IMR-90 (cell line): ENCODE results near the gene NEFH. TPM values are rescaled to one million over a fixed set of nuclear protein-coding genes. Genes with fewer than 3 reads are reported as not detected.

Experiments
- ATAC-seq: fragments of 200-7000 bp; cut with Tn5 transposase; 2 replicates; pipeline ENCODE4 v1.9.1; 2020; ENCODE audit warnings: low read depth, mild to moderate bottlenecking, moderate library complexity
- BruUV-seq: library from RNA; stranded (reverse); fragments of 400-500 nt; replicated peaks from 2 replicates; lab custom pipeline; 2021; lab: Mats Ljungman, UMichigan
- CTCF ChIA-PET: fragments of 300-600 bp; formaldehyde crosslinking; extraction: SDS; loops from one replicate; lab custom pipeline; 2021; ENCODE audit warnings: antibody characterized with exemption; lab: Yijun Ruan, JAX
- POLR2A ChIA-PET: fragments of 300-600 bp; sonication (Branson Sonifier 250); formaldehyde crosslinking; loops from one replicate; lab custom pipeline; 2022; ENCODE audit warnings: antibody characterized with exemption; ENCODE audit not compliant: unreplicated experiment; lab: Charles Lee
- DNase-seq: peaks from one replicate; pipeline ENCODE4 v3.0.0; 2013
- H2AFZ ChIP-seq: replicated peaks from 2 replicates; pipeline ENCODE3; 2013; ENCODE audit warnings: low read length, mild to moderate bottlenecking; ENCODE audit not compliant: poor library complexity
- H2AK5ac ChIP-seq: 2 replicates; pipeline ENCODE4 v1.6.1; 2013; ENCODE audit warnings: low read depth, low read length, inconsistent platforms
- H2AK9ac ChIP-seq: replicated peaks from 2 replicates; pipeline ENCODE3; 2013; ENCODE audit warnings: mild to moderate bottlenecking, low read depth, low read length, moderate library complexity; ENCODE audit not compliant: poor library complexity
- H2BK120ac ChIP-seq: 2 replicates; pipeline ENCODE4 v1.6.1; 2013; ENCODE audit warnings: low read depth, low read length, inconsistent platforms
- H2BK15ac ChIP-seq: 3 replicates; pipeline ENCODE4 v1.6.1; 2013; ENCODE audit warnings: low read depth, low read length, inconsistent platforms
- H2BK20ac ChIP-seq: 2 replicates; pipeline ENCODE4 v1.6.1; 2013; ENCODE audit warnings: low read depth, mild to moderate bottlenecking, inconsistent platforms, low read length, moderate library complexity
- H2BK5ac ChIP-seq: 2 replicates; pipeline ENCODE4 v1.6.1; 2013; ENCODE audit warnings: mild to moderate bottlenecking, low read depth, low read length, inconsistent platforms; ENCODE audit not compliant: poor library complexity, severe bottlenecking
- H3K14ac ChIP-seq: replicated peaks from 2 replicates; pipeline ENCODE4 v1.6.1; 2013; ENCODE audit warnings: low read depth, low read length, inconsistent platforms
- H3K18ac ChIP-seq: 2 replicates; pipeline ENCODE4 v1.6.1; 2013; ENCODE audit warnings: low read depth, low read length, control low read depth
- H3K23ac ChIP-seq: 2 replicates; pipeline ENCODE4 v1.6.1; 2013; ENCODE audit warnings: low read depth, low read length, inconsistent platforms
- H3K27ac ChIP-seq: 2 replicates; pipeline ENCODE4 v1.5.1; 2013; ENCODE audit warnings: mild to moderate bottlenecking, control low read depth, low read length; ENCODE audit not compliant: insufficient read depth
- H3K27me3 ChIP-seq: 2 replicates; pipeline ENCODE4 v1.6.1; 2013; ENCODE audit warnings: low read length; ENCODE audit not compliant: control insufficient read depth, insufficient read depth
- H3K36me3 ChIP-seq: 2 replicates; pipeline ENCODE4 v1.6.1; 2013; ENCODE audit warnings: low read length, mixed read lengths; ENCODE audit not compliant: control insufficient read depth, insufficient read depth
- H3K4ac ChIP-seq: 2 replicates; pipeline ENCODE4 v1.6.1; 2013; ENCODE audit warnings: low read depth, low read length, inconsistent platforms
- H3K4me1 ChIP-seq: 2 replicates; pipeline ENCODE4 v1.6.1; 2013; ENCODE audit warnings: low read length, mixed read lengths; ENCODE audit not compliant: control insufficient read depth, insufficient read depth
- H3K4me2 ChIP-seq: 2 replicates; pipeline ENCODE4 v1.6.1; 2013; ENCODE audit warnings: low read depth, mild to moderate bottlenecking, control low read depth, low read length, moderate library complexity
- H3K4me3 ChIP-seq: 2 replicates; pipeline ENCODE4 v1.5.1; 2013; ENCODE audit warnings: low read depth, mild to moderate bottlenecking, control low read depth, low read length, moderate library complexity; ENCODE audit not compliant: insufficient read depth
- H3K56ac ChIP-seq: 2 replicates; pipeline ENCODE4 v1.6.1; 2013; ENCODE audit warnings: low read length, inconsistent platforms; ENCODE audit not compliant: insufficient read depth; ENCODE audit errors: extremely low read depth
- H3K79me1 ChIP-seq, 2 experiments: 2 replicates each; pipeline ENCODE4 v1.6.1; 2013; ENCODE audit warnings: low read length in 2 of 2, inconsistent platforms in 1 of 2, low read depth in 1 of 2
- H3K9ac ChIP-seq: 2 replicates; pipeline ENCODE4 v1.6.1; 2013; ENCODE audit warnings: low read depth, low read length, control low read depth
- H3K9me1 ChIP-seq: 2 replicates; pipeline ENCODE4 v1.6.1; 2013; ENCODE audit warnings: low read length, inconsistent platforms; ENCODE audit not compliant: insufficient read depth
- H3K9me3 ChIP-seq: 2 replicates; pipeline ENCODE4 v1.6.1; 2013; ENCODE audit warnings: low read length; ENCODE audit not compliant: control insufficient read depth, insufficient read depth
- H4K20me1 ChIP-seq: 2 replicates; pipeline ENCODE4 v1.6.1; 2013; ENCODE audit warnings: low read length, inconsistent platforms; ENCODE audit not compliant: insufficient read depth
- H4K5ac ChIP-seq: 2 replicates; pipeline ENCODE4 v1.6.1; 2013; ENCODE audit warnings: mild to moderate bottlenecking, low read depth, low read length, control low read depth
- H4K8ac ChIP-seq, 2 experiments: 2 replicates each; pipeline ENCODE4 v1.6.1; 2013; ENCODE audit warnings: low read depth in 2 of 2, low read length in 2 of 2, control low read depth in 1 of 2, inconsistent platforms in 1 of 2
- H4K91ac ChIP-seq: 2 replicates; pipeline ENCODE4 v1.6.1; 2013; ENCODE audit warnings: low read depth, low read length, inconsistent platforms; ENCODE audit not compliant: insufficient read depth
- BHLHE40 ChIP-seq: fragments of 150-350 bp; IDR thresholded peaks from 2 replicates; pipeline ENCODE4 v1.6.1; 2016; ENCODE audit warnings: mild to moderate bottlenecking, low read depth, low read length
- CEBPB ChIP-seq: IDR thresholded peaks from 2 replicates; pipeline ENCODE4 v1.6.1; 2012; ENCODE audit warnings: low read depth, low read length, improper control_type of control experiment
- CHD1 ChIP-seq: IDR thresholded peaks from 2 replicates; pipeline ENCODE4 v1.6.1; 2012; ENCODE audit warnings: low read depth, low read length, improper control_type of control experiment
- ELK1 ChIP-seq: fragments of 150-350 bp; IDR thresholded peaks from 2 replicates; pipeline ENCODE4 v1.6.1; 2016; ENCODE audit warnings: low read depth, mild to moderate bottlenecking, low read length, moderate library complexity, borderline replicate concordance
- MAFK ChIP-seq: IDR thresholded peaks from 2 replicates; pipeline ENCODE4 v1.6.1; 2012; ENCODE audit warnings: low read depth, low read length, improper control_type of control experiment
- POLR2A ChIP-seq: IDR thresholded peaks from 2 replicates; pipeline ENCODE4 v1.6.1; 2012; ENCODE audit warnings: mild to moderate bottlenecking, low read depth, low read length
- RFX5 ChIP-seq: IDR thresholded peaks from 2 replicates; pipeline ENCODE4 v1.8.0; 2012; ENCODE audit warnings: low read depth, mild to moderate bottlenecking, low read length, moderate library complexity
- SMC3 ChIP-seq: fragments of 150-350 bp; IDR thresholded peaks from 2 replicates; pipeline ENCODE4 v1.6.1; 2016; ENCODE audit warnings: low read depth, mild to moderate bottlenecking, antibody characterized with exemption, low read length, moderate library complexity
- WGBS, 2 experiments: methylation state at CpG; one replicate each; pipeline versions ENCODE4 v1.1.5 to v1.1.7; 2013; ENCODE audit warnings: missing lambda C conversion rate in 2 of 2; ENCODE audit not compliant: insufficient read length in 1 of 2; ENCODE audit errors: extremely low coverage in 2 of 2; 5-methylcytosine and 5-hydroxymethylcytosine counted together
- dilution Hi-C: fragments of 300-500 bp; cut with HindIII; formaldehyde crosslinking; loops from one replicate; pipeline ENCODE4 v1.14.3; 2018; ENCODE audit warnings: low sequenced_read_pairs; ENCODE audit not compliant: unreplicated experiment
- in situ Hi-C: fragments of 300-500 bp; cut with MboI; formaldehyde crosslinking; loops from 3 replicates; pipeline ENCODE4 v1.14.3; 2019; ENCODE audit warnings: low sequenced_read_pairs, inconsistent platforms, mixed read lengths
- intact Hi-C: fragments of 100-400 bp; cut with micrococcal nuclease; formaldehyde crosslinking; loops from 2 replicates; pipeline ENCODE4 v1.10.0; 2022
- polyA plus RNA-seq, 3 experiments: library from polyadenylated mRNA; depleted of rRNA; stranded (reverse); fragments of >200 nt; gene quantifications; 2 replicates each; pipeline ENCODE4 v1.2.3, GENCODE V29; 2012; ENCODE audit warnings: low replicate concordance in 1 of 3
- total RNA-seq: library from RNA; depleted of rRNA; stranded (reverse); fragments of >200 nt; gene quantifications from 2 replicates; pipeline ENCODE4 v1.2.3, GENCODE V29; 2012

The NEFH gene
- total and polyA plus RNA-seq, 2 of the 4 experiments (the other 2 are of a cell fraction) = 1.3 to 2.9 TPM

- 75% methylated on average over 3 of the region's 4 CpGs; no CpG with 5 or more reads in 1 of the 2 experiments for WGBS, 2 experiments
- dilution Hi-C loops = no loop called here
- H3K4me2 ChIP-seq = no peak overlapping the region
- H2BK20ac ChIP-seq = no peak overlapping the region
- H3K23ac ChIP-seq = no peak overlapping the region
- H3K18ac ChIP-seq = no peak overlapping the region
- no peak overlapping the region for H2AK9ac ChIP-seq
- H3K4ac ChIP-seq = no peak overlapping the region
- ATAC-seq (no peak), DNase-seq (no peak)
- no peak overlapping the region for H2AK5ac ChIP-seq
- in situ Hi-C loops = no loop called here
- intact Hi-C loops = no loop called here
- H3K14ac ChIP-seq = no peak overlapping the region
- H3K4me1 ChIP-seq = no peaks in the 10 kb centered on the region
- TF ChIP-seq MAFK = no peak
- no peak for TF ChIP-seq SMC3
- no peak for TF ChIP-seq CEBPB
- TF ChIP-seq ELK1 = no peak
- no peak for TF ChIP-seq RFX5
- TF ChIP-seq POLR2A = no peak
- TF ChIP-seq CHD1 = no peak
- TF ChIP-seq BHLHE40 = no peak
- no peak overlapping the region for H3K56ac ChIP-seq
- no peak overlapping the region for H4K5ac ChIP-seq
- no peak overlapping the region for H4K8ac ChIP-seq
- H2BK15ac ChIP-seq = no peak overlapping the region
- POLR2A ChIA-PET = no interaction called here
- H3K4me3 ChIP-seq = no peak overlapping the region
- no peaks in the 10 kb centered on the region for H4K20me1 ChIP-seq
- H3K9me3 ChIP-seq = no peaks in the 10 kb centered on the region
- H2AFZ ChIP-seq = no peak overlapping the region
- no peaks in the 10 kb centered on the region for H3K36me3 ChIP-seq
- peaks cover 16% of the 10 kb centered on the region for H3K27me3 ChIP-seq
- H3K9me1 ChIP-seq = no peaks in the 10 kb centered on the region
- CTCF ChIA-PET = no interaction called here
- no peak overlapping the region for H2BK120ac ChIP-seq
- no peak overlapping the region for H3K9ac ChIP-seq
- H3K79me1 ChIP-seq = no peaks in the 10 kb centered on the region
- H3K27ac ChIP-seq = no peak overlapping the region
- H4K91ac ChIP-seq = no peak overlapping the region
- H2BK5ac ChIP-seq = no peak overlapping the region
- no TSS peak for BruUV-seq
Observed at GRCh38 chr22:29451863-29452262, 28.2 kb upstream of the NEFH start.
